A549 treated with GW870086 at 1 μM for 4 hours (cell line): ENCODE results near the gene CFAP210. TPM values are rescaled to one million over a fixed set of nuclear protein-coding genes. Genes with fewer than 3 reads are reported as not detected.

Experiments used
- total RNA-seq: library from RNA; stranded (reverse); fragments of 200-300 nt; extraction: Qiagen RNA extraction; gene quantifications from 5 replicates; pipeline ENCODE4 v1.2.3, GENCODE V29; 2022; ENCODE audit warnings: low read depth

Gene CFAP210, protein sequence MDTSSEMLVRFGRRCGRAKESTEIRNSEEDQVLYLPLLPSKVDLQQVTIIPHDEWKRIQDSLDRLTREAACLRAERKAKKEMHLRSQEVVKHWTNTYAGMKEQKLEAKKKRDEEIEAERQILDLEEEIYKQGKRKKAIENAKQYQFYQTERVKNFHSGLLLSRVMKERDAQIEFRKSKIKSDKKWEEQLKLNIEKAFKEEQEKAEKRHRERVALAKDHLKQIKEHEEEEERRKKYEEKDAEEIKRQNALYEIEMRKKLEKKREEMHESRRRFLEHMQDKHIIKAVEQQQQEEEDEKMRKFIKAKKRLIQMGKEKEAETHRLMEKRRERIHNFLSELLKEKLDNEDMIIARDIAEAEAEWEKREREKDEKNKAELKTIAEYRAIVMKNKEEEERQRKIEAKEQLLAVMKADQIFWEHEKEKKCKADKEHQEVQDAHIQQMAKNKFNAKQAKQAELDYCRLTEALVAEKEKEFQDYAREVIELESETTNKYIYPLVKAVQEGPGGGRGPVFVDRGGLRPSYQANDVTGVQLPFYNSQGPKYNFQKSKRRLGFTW
- 0.13 to 0.81 TPM (median 0.42 TPM) in 5 replicates for total RNA-seq

DNA sequence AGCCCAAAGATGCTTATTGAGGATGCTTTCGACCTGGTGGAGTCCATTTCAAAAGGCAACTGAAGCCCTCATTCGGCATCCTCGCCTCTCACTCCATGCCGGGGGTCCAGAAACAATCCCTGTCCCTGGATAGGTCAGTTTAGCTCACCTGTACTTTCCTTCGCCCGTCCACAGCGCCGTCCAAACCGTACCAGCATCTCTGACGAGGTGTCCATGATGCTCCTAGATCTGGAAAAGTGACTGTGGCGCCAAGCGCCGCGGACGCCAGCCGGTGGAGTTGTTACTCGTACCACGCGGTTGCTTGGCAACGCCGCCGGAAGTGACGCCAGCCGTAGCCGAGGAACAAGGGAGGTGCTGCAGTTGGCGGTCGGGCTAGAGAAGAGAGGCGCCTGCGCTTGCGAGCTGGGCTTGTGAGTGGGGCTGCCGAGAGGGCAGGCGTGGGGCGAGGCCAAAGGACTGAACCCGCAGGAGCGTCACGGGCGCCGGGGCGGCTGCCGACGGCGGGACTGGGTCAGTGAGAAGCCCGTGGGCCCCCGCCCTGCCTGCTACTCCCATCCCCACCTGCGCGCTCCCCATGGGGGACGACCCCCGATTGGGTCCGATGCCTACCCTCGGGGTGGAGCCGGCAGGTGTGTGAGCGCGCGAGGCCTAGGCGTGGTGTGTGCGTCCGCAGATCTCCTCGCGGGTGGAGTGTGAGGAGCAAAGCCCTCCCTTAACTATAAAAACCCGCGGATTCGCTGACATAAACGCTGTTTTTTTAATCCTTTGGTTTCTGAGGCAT is at the start of gene CFAP210, which contains the start of gene PHOSPHO2:
CFAP210 (minus strand) TSS at position 293 of the 781 bp plus-strand sequence; CDS start at position 215, 78 bp downstream.
PHOSPHO2 (plus strand) TSS at position 357 of the 781 bp plus-strand sequence. CDS start 6,503 bp downstream, outside the sequence.

Other genes with a start within 250 kb of the CFAP210 start
- gene BBS5, start 214.9 kb downstream of the CFAP210 start, total RNA-seq = 4.8 to 6.0 TPM (median 6.0 TPM) in 5 replicates
- 0.08 to 0.17 TPM (median 0.11 TPM) in 4 of 5 replicates, not detected in the other for gene KLHL41, start 184.7 kb downstream of the CFAP210 start, total RNA-seq
- 18.8 to 30.4 TPM (median 21.9 TPM) in 5 replicates for gene FASTKD1, start 120.5 kb downstream of the CFAP210 start, total RNA-seq
- 28.9 to 41.3 TPM (median 37.7 TPM) in 5 replicates for gene PPIG, start 110.1 kb downstream of the CFAP210 start, total RNA-seq
- 1.9 to 3.5 TPM (median 3.0 TPM) in 5 replicates for gene PHOSPHO2, start 64 bp upstream of the CFAP210 start, total RNA-seq
- gene KLHL23, start 39.4 kb upstream of the CFAP210 start, total RNA-seq = 6.0 to 7.7 TPM (median 7.1 TPM) in 5 replicates
- gene SSB, start 104.5 kb upstream of the CFAP210 start, total RNA-seq = 129 to 149 TPM (median 143 TPM) in 5 replicates
- gene METTL5, start 130.5 kb upstream of the CFAP210 start, total RNA-seq = 65.0 to 79.5 TPM (median 69.9 TPM) in 5 replicates
- 7.0 to 11.3 TPM (median 9.4 TPM) in 5 replicates for gene UBR3, start 133.0 kb upstream of the CFAP210 start, total RNA-seq